Stimulated activated effector memory CD8-positive, alpha-beta T cell treated with anti-CD3 and anti-CD28 coated beads, Interleukin-12 subunit alpha, Interleukin-12 subunit beta, amount 100 ng/mL, for 72 hours (primary cell): ENCODE results near the gene POLR2F.

ENCODE experiments used
- ATAC-seq: fragments of 150-1000 bp; cut with Tn5 transposase; 2 replicates; pipeline ENCODE4 v1.10.0; 2021
- DNase-seq, 2 donors: peaks; one replicate each; pipeline ENCODE4 v3.0.0; 2021 to 2022; ENCODE audit warnings: low spot score in 2 of 2
- H3K27ac Mint-ChIP-seq: one replicate; pipeline ENCODE4 v1.8.0; 2022; ENCODE audit warnings: mild to moderate bottlenecking, mixed read lengths
- H3K36me3 Mint-ChIP-seq: one replicate; pipeline ENCODE4 v1.8.0; 2022; ENCODE audit warnings: mild to moderate bottlenecking, mixed read lengths
- H3K4me1 Mint-ChIP-seq: one replicate; pipeline ENCODE4 v1.8.0; 2022; ENCODE audit warnings: mixed read lengths
- H3K4me3 Mint-ChIP-seq: one replicate; pipeline ENCODE4 v1.8.0; 2022; ENCODE audit warnings: mild to moderate bottlenecking, mixed read lengths
- H3K9me3 Mint-ChIP-seq: one replicate; pipeline ENCODE4 v1.8.0; 2022; ENCODE audit warnings: mixed read lengths

POLR2F gene

GRCh38 chr22:37918580-37919270 is 34.8 kb upstream of the POLR2F start:
- DNase-seq (no peak), ATAC-seq (no peak)
- H3K27ac Mint-ChIP-seq = peak overlapping the region; percentile 40
- H3K9me3 Mint-ChIP-seq = no peaks in the 10 kb centered on the region
- H3K36me3 Mint-ChIP-seq = peaks cover 47% of the 10 kb centered on the region
- no peaks in the 10 kb centered on the region for H3K4me1 Mint-ChIP-seq
- no peak overlapping the region for H3K4me3 Mint-ChIP-seq

GRCh38 chr22:37920126-37920525 is 33.4 kb upstream of the POLR2F start:
- peaks cover 37% of the 10 kb centered on the region for H3K36me3 Mint-ChIP-seq
- peak overlapping the region; percentile 83 for H3K27ac Mint-ChIP-seq
- no peak for ATAC-seq
- no peak for DNase-seq
- no peaks in the 10 kb centered on the region for H3K9me3 Mint-ChIP-seq
- H3K4me1 Mint-ChIP-seq = no peaks in the 10 kb centered on the region
- no peak overlapping the region for H3K4me3 Mint-ChIP-seq

GRCh38 chr22:37922191-37922590 is 31.3 kb upstream of the POLR2F start:
- Mint-ChIP-seq H3K27ac (no peak overlapping the region), H3K4me3 (no peak overlapping the region), H3K36me3 (peaks cover 30% of the 10 kb centered on the region), H3K9me3 (no peaks in the 10 kb centered on the region), H3K4me1 (no peaks in the 10 kb centered on the region)
- DNase-seq = no peak
- ATAC-seq = no peak

- H3K27ac Mint-ChIP-seq = peak overlapping the region; percentile 56
- DNase-seq = no peak
- H3K4me3 Mint-ChIP-seq = no peak overlapping the region
- ATAC-seq = no peak
- no peaks in the 10 kb centered on the region for H3K4me1 Mint-ChIP-seq
- H3K36me3 Mint-ChIP-seq = peaks cover 33% of the 10 kb centered on the region
- H3K9me3 Mint-ChIP-seq = no peaks in the 10 kb centered on the region
Measured at GRCh38 chr22:37923927-37924326, 29.6 kb upstream of the POLR2F start.

- ATAC-seq (no peak), DNase-seq (no peak)
- H3K9me3 Mint-ChIP-seq = no peaks in the 10 kb centered on the region
Measured at GRCh38 chr22:37924386-37925065, 29.0 kb upstream of the POLR2F start.

GRCh38 chr22:37925330-37925729 is 28.2 kb upstream of the POLR2F start:
- Mint-ChIP-seq H3K4me1 (no peaks in the 10 kb centered on the region), H3K4me3 (no peak overlapping the region), H3K9me3 (no peaks in the 10 kb centered on the region), H3K27ac (no peak overlapping the region), H3K36me3 (peaks cover 24% of the 10 kb centered on the region)
- DNase-seq (no peak), ATAC-seq (no peak)

More at GRCh38 chr22:37924386-37925065, 29.0 kb upstream of the POLR2F start:
- Mint-ChIP-seq H3K27ac (peak overlapping the region; percentile 56), H3K4me3 (no peak overlapping the region), H3K36me3 (peaks cover 32% of the 10 kb centered on the region), H3K4me1 (no peaks in the 10 kb centered on the region)

GRCh38 chr22:37925767-37926166 is 27.7 kb upstream of the POLR2F start:
- Mint-ChIP-seq H3K4me3 (no peak overlapping the region), H3K9me3 (no peaks in the 10 kb centered on the region), H3K27ac (no peak overlapping the region), H3K4me1 (no peaks in the 10 kb centered on the region), H3K36me3 (peaks cover 20% of the 10 kb centered on the region)
- DNase-seq (no peak), ATAC-seq (no peak)

GRCh38 chr22:37926358-37926757 is 27.1 kb upstream of the POLR2F start:
- DNase-seq (no peak), ATAC-seq (no peak)
- H3K36me3 Mint-ChIP-seq = peaks cover 15% of the 10 kb centered on the region
- no peaks in the 10 kb centered on the region for H3K9me3 Mint-ChIP-seq
- H3K4me1 Mint-ChIP-seq = no peaks in the 10 kb centered on the region
- no peak overlapping the region for H3K4me3 Mint-ChIP-seq
- no peak overlapping the region for H3K27ac Mint-ChIP-seq

- Mint-ChIP-seq H3K9me3 (no peaks in the 10 kb centered on the region), H3K4me1 (no peaks in the 10 kb centered on the region), H3K27ac (no peak overlapping the region), H3K4me3 (no peak overlapping the region), H3K36me3 (peaks cover 15% of the 10 kb centered on the region)
- ATAC-seq (no peak), DNase-seq (no peak)
Measured at GRCh38 chr22:37926771-37927636, 26.5 kb upstream of the POLR2F start.

GRCh38 chr22:37927637-37927936 is 25.9 kb upstream of the POLR2F start:
- Mint-ChIP-seq H3K9me3 (no peaks in the 10 kb centered on the region), H3K36me3 (peaks cover 15% of the 10 kb centered on the region), H3K4me1 (no peaks in the 10 kb centered on the region), H3K4me3 (no peak overlapping the region), H3K27ac (no peak overlapping the region)
- ATAC-seq (no peak), DNase-seq (no peak)

GRCh38 chr22:37929390-37929789 is 24.1 kb upstream of the POLR2F start:
- peak overlapping the region; percentile 73 for H3K27ac Mint-ChIP-seq
- H3K4me3 Mint-ChIP-seq = no peak overlapping the region
- peaks cover 17% of the 10 kb centered on the region for H3K4me1 Mint-ChIP-seq
- no peaks in the 10 kb centered on the region for H3K9me3 Mint-ChIP-seq
- ATAC-seq = no peak
- DNase-seq = no peak
- H3K36me3 Mint-ChIP-seq = peaks cover 27% of the 10 kb centered on the region

- no peak overlapping the region for H3K4me3 Mint-ChIP-seq
- ATAC-seq (no peak), DNase-seq (no peak)
- H3K4me1 Mint-ChIP-seq = peaks cover 17% of the 10 kb centered on the region
- H3K36me3 Mint-ChIP-seq = peaks cover 27% of the 10 kb centered on the region
- peak overlapping the region; percentile 73 for H3K27ac Mint-ChIP-seq
- H3K9me3 Mint-ChIP-seq = no peaks in the 10 kb centered on the region
Measured at GRCh38 chr22:37930270-37930951, 23.1 kb upstream of the POLR2F start.

GRCh38 chr22:37930952-37931440 is 22.5 kb upstream of the POLR2F start:
- ATAC-seq (no peak), DNase-seq (no peak)
- Mint-ChIP-seq H3K27ac (no peak overlapping the region), H3K4me3 (no peak overlapping the region), H3K36me3 (peaks cover 27% of the 10 kb centered on the region), H3K4me1 (peaks cover 17% of the 10 kb centered on the region), H3K9me3 (no peaks in the 10 kb centered on the region)

GRCh38 chr22:37931893-37932389 is 21.6 kb upstream of the POLR2F start:
- H3K27ac Mint-ChIP-seq = peak overlapping the region; percentile 61
- H3K4me1 Mint-ChIP-seq = peaks cover 17% of the 10 kb centered on the region
- DNase-seq (no peak), ATAC-seq (no peak)
- no peak overlapping the region for H3K4me3 Mint-ChIP-seq
- peaks cover 35% of the 10 kb centered on the region for H3K36me3 Mint-ChIP-seq
- no peaks in the 10 kb centered on the region for H3K9me3 Mint-ChIP-seq

- peaks cover 17% of the 10 kb centered on the region for H3K4me1 Mint-ChIP-seq
Measured at GRCh38 chr22:37932401-37932800, 21.1 kb upstream of the POLR2F start.

More at GRCh38 chr22:37932401-37932800, 21.1 kb upstream of the POLR2F start:
- DNase-seq = no peak
- no peak overlapping the region for H3K4me3 Mint-ChIP-seq
- no peak for ATAC-seq
- H3K36me3 Mint-ChIP-seq = peaks cover 39% of the 10 kb centered on the region
- H3K27ac Mint-ChIP-seq = no peak overlapping the region
- no peaks in the 10 kb centered on the region for H3K9me3 Mint-ChIP-seq
